Activated CD4-positive, CD25-positive, alpha-beta regulatory T cell treated with anti-CD3 and anti-CD28 coated beads, Interleukin-2, amount 50 U/mL, for 24 hours (primary cell): ENCODE results near the gene PMEPA1.

Experiments used
- ATAC-seq, 2 donors: fragments of 150-1000 bp; cut with Tn5 transposase; one replicate each; pipeline ENCODE4 v1.10.0; 2021; ENCODE audit warnings: mild to moderate bottlenecking in 1 of 2, moderate library complexity in 1 of 2

PMEPA1 gene

GRCh38 chr20:57605878-57606277 is 103.9 kb downstream of the PMEPA1 start:
- ATAC-seq, result peak in 1 of 2 donors; percentile 10

- ATAC-seq, result no peak
Measured at GRCh38 chr20:57605045-57605444, 104.8 kb downstream of the PMEPA1 start.

DNA sequence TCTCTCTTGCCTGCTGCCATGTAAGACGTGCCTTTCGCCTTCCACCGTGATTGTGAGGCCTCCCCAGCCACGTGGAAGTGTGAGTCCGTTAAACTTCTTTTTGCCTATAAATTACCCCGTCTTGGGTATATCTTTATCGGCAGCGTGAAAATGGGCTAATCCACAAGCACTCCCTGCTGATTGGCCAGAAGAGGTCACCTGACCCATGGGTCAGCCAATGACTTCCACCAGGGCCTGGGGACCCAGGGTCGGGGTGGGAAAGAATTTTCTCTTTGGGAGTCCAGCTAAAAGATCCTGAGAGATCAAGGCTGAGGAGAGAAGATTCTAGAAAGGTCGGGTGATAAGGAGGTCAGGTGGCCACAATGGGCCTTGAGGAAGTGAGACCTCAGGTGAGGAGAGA is 106.7 kb downstream of the PMEPA1 start:
- no peak for ATAC-seq

GRCh38 chr20:57601737-57602136 is 108.1 kb downstream of the PMEPA1 start:
- ATAC-seq, result no peak

GRCh38 chr20:57601211-57601570 is 108.6 kb downstream of the PMEPA1 start:
- ATAC-seq, result no peak

DNA sequence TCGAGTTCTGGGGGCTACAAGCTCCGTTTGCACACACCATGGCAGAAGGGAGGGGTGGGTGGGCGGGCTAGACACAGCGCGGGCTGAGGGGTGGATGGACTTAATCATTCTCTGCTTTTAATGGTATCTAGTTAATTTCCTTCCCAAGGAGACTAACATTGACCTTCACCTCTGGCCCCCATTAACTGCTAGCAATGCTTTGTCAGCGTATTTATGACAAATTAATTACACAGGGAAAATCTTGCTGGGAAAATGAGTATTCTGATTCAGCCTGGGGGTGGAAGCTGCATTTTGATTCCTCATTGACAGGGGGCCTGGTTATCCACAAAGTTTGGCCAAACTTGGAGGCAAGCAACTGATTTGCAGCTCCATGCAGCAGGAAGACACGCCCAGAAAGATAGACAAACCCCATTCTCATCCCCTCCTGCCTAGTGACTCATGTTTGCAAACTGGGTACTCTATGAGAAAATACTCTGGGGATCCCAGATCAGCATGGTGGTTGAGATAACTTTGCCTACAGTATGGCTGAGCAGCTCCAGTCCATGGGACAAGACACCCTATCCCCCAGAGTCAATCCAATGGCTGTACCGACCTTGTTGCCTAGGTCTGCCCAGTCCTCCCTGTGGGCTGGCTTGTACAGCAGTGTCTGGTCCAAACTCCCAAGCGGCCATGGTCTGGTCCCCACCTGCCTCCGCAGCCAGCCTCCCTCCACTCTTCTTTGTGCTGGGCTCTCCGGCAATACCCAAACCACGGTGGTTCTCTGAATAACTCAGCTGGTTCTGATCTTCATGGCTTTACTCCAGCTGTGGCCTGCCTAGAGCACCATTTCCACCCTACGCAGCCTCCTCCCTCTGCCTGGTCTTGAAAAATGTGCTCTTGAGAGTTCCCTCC is 109.2 kb downstream of the PMEPA1 start:
- no peak for ATAC-seq

DNA sequence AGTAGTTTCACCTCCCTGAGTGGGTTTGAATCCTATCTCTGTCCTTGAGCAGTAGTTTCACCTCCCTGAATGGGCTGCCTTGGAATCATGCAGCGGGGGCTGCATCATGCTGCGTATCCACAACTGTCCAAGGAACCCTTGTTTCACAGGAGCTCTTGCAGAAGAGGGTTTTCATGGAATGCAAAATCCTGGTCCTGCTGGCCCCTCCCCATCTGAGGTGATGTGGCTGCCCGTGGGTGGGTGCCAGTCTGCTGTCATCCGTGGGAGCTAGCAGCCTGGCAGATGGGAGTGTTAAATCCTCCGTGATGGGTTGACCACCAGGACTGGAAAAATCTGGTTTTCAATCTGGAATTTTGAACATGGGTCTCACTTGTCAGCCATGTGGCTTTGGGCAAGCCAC is 111.3 kb downstream of the PMEPA1 start:
- no peak for ATAC-seq
